Femur (tissue), 1 donor: ENCODE measurements around the gene EDNRA.
A peak's percentile ranks its signal among the peaks of the same experiment; 100 is the strongest.

Source experiments
- DNase-seq: peaks from one replicate; pipeline ENCODE4 v3.0.0-alpha.2; 2017

Gene EDNRA

DNA sequence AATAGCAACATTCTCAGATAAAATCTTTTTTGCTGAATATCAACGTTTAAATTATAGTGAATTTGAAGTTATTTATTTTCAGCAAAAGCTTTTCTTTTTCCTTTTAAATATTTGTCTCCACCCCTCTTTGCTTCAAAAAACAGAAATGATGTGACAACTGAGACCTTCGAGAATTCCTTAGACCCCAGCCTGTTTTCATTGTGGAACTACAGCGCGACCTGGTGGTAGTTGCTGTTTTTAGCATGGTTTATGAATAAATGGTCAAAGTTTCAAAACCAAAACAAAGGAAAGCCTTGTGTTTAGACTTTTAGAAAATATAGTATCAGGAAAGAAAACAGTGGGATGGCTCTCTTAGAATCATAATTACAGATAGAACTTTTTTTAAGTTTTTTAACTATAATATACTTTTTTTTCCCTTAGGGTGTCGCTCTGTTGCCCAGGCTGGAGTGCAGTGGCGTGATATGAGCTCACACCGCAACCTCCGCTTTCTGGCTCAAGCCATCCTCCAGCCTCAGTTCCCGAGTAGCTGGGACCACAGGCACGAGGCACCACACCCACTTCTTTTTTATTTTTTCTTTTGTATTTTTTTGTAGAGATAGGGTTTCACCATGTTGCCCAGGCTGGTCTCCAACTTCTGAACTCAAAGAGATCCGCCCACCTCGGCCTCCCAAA lies 109.5 kb downstream of the EDNRA start:
- peak; percentile 79 for DNase-seq

DNA sequence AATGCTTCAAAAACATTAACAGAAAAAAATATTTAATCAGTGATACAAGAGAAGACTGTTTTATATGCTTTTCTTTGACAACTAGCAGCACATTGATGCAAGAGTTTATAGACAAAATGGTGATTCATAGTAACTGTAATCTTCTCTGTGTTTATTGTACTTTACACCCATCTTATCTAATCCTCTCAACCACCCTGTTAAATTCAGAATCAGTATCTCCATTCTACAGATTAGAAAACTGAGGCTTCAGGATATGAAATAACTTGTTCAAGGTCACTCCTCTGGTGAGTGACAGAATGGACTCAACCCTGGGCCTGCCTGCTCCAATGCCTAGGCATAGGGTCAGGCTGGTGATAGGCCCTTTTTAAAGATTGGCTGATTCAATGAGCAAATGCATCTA lies 110.2 kb downstream of the EDNRA start:
- no peak for DNase-seq

DNA sequence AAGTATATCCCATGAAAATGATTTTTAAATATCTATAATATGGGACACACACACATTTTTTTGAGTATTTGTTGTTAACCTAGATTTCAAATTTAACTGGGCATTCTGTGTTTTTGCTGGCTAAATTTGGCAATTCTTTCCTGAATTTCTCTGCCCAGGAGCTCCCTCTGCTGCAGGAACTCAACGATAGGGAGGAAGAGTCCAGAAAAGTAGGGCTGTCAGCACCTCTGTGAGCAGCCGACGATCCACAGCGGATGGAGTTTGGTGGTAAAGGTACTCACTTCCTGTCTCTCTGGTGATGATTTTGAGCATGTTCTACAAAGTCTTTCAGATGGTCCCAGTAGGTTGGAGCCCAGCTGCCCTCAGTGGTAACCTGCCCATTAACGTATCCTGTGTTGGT lies 113.2 kb downstream of the EDNRA start:
- no peak for DNase-seq
